T-helper 2 cell treated with Interferon-gamma antibody and Interleukin-4, amounts not matched to agents 5 μg/mL and 100 μg/mL, for 36 hours (primary cell): Measurements from ENCODE around the gene PPP1R12A.
A peak's percentile ranks its signal among the peaks of the same experiment; 100 is the strongest.
"Not testable (repeated sequence)": the region's sequence is repeated elsewhere in the genome, so short reads cannot be mapped to it uniquely, and the experiment has no call there.

Source experiments
- DNase-seq: peaks from one replicate; pipeline ENCODE4 v3.0.0; 2021; ENCODE audit warnings: low spot score
- H3K27ac Mint-ChIP-seq: one replicate; pipeline ENCODE4 v1.8.0; 2021; ENCODE audit warnings: mild to moderate bottlenecking, mixed read lengths
- H3K27me3 Mint-ChIP-seq: one replicate; pipeline ENCODE4 v1.8.0; 2021; ENCODE audit warnings: low read depth, mixed read lengths
- H3K36me3 Mint-ChIP-seq: one replicate; pipeline ENCODE4 v1.8.0; 2021; ENCODE audit warnings: low read depth, mixed read lengths
- H3K4me1 Mint-ChIP-seq: one replicate; pipeline ENCODE4 v1.8.0; 2021; ENCODE audit warnings: low read depth, mixed read lengths
- H3K4me3 Mint-ChIP-seq: one replicate; pipeline ENCODE4 v1.8.0; 2022; ENCODE audit warnings: mild to moderate bottlenecking, moderate library complexity, mixed read lengths
- H3K9me3 Mint-ChIP-seq: one replicate; pipeline ENCODE4 v1.8.0; 2021; ENCODE audit warnings: mixed read lengths

PPP1R12A gene

DNA sequence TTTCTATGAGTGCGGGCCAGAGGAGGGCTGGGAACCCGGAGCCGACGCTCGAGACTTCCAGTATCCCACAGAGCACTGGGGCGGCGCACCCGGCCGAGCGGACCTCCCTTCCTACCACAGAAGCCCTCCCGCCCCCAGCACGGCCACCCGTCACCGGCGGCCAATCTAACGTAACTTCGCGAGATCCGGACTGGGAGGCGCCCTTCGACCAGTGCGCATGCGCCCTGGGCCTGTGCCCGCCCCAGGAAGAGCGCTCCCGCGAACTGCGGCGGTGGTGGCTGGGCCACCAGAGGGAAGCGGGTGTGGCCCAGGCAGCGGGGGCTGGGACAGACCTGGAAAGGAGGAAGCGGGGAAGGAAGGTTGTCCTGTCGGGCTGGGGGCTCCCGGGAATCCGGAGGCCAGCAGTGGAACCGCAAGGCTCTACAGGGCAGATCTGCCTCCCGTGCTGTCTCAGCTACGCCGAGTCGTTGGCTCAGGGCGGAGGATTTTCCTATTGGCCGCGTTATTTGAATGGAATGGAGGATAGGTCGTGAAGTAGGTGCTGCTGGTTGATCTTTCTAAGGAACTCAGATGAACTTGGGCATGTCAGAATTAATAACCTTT is at the start of gene PPP1R12A:
PPP1R12A (minus strand) TSS at position 77 of the 603 bp plus-strand sequence. CDS start 166 bp downstream, outside the sequence.
- Mint-ChIP-seq H3K36me3 (peaks cover 10% of the 10 kb centered on the region), H3K4me1 (peaks cover 31% of the 10 kb centered on the region), H3K4me3 (peak within 1 kb of the TSS; percentile 89), H3K27me3 (no peaks in the 10 kb centered on the region), H3K9me3 (no peaks in the 10 kb centered on the region), H3K27ac (peak within 1 kb of the TSS; percentile 92)
- DNase-seq, result peak; percentile 96

DNA sequence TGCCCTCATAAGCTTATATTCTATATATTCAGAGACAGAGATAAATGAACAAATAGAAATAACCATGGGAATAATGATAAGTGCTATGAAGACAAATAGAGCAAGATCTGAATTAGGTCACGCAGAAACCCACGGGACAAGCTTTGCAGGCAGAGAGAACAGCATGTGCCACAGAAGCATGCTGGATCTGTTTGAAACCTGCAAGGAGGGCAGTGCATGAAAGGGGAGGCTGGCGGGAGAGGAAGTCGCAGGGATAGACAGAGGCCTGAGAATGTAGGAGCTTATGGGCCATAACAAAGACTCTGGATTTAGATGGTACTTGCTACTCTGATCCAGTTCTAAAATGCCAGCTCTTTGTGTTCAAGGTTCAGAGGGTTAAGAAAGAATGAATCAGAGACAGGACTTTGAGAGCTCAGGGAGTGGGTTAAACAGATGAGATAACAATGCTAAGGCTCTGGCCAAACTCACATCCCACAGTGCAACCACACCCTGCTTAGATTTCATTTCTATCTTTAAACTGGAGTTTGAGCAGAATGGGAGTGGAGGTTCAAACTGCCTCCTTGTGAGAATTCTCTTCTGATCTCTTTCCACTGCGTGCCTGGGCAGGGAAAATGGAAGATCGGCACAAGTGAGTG is 49.2 kb upstream of the PPP1R12A start:
- peaks cover 6% of the 10 kb centered on the region for H3K27me3 Mint-ChIP-seq
- H3K36me3 Mint-ChIP-seq, result no peaks in the 10 kb centered on the region
- H3K9me3 Mint-ChIP-seq, result no peaks in the 10 kb centered on the region
- no peak for DNase-seq
- H3K27ac Mint-ChIP-seq, result no peak overlapping the region
- H3K4me3 Mint-ChIP-seq, result no peak overlapping the region
- no peaks in the 10 kb centered on the region for H3K4me1 Mint-ChIP-seq

DNA sequence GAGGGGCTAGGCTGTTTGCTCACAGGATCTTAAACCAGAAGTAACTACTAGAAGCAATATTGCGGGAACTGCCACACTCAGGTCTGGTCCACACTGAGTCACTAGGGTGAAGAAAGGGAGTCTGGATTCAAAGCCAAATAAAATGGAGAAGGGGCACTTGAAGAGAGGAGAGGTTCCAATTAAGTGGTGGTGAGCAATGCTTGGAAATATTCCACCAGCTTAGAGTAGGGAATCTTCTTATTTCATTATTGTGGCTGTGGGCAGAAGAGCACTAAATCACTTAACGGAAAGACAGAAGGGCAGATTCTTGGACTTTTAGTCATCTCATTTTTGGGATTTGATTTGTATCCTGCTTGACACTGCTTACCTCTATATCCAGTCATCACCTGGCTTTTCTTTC is 48.6 kb upstream of the PPP1R12A start:
- H3K27ac Mint-ChIP-seq, result no peak overlapping the region
- peaks cover 8% of the 10 kb centered on the region for H3K27me3 Mint-ChIP-seq
- no peaks in the 10 kb centered on the region for H3K9me3 Mint-ChIP-seq
- no peak overlapping the region for H3K4me3 Mint-ChIP-seq
- DNase-seq, result no peak
- H3K36me3 Mint-ChIP-seq, result no peaks in the 10 kb centered on the region
- H3K4me1 Mint-ChIP-seq, result no peaks in the 10 kb centered on the region

DNA sequence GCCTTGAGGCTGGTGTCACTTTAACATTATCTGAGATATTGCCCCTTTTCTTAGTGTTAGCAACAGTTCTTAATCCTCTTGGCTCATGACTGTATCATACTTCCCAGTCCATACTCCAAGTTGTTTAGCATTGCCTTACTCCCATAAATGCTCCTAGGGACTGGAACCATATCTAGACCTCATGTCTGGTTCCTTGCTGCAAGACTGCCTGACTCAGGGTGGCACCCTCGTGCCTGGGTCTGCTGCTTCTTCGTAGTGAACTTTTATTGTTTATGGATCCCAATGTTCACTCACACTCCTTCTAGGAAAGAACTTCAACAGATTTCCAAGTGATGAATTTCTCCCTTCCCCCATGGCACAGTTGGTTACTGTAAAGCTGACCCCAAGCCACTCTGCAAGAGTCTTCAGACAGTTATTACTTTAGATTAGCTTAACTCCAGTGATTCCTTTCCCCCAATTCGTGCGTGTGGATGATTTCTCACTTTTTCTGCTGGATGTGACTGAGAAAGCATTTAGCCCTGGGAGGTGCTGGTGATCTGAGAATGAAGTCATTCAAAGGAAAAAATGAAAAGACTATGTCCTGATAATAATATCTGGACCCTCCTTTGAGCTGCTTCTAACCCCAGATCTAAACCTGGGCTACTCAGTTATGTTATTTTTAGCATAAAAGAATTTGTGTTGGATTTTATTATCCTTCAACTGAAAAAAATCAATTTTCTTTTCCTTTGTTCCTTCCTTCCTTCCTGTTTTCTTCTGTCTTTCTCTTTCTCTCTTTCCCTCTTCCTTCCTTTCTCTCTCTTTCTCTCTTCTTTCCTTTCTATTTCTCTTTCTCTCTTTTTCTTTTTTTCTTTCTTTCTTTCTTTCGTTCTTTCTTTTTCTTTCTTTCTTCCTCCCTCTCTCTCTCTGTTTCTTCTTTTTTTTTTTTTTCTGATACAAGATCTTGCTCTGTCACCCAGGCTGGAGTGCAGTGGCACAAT is 47.5 kb upstream of the PPP1R12A start:
- DNase-seq, result no peak
- no peaks in the 10 kb centered on the region for H3K9me3 Mint-ChIP-seq
- H3K36me3 Mint-ChIP-seq, result no peaks in the 10 kb centered on the region
- H3K4me3 Mint-ChIP-seq, result no peak overlapping the region
- H3K27me3 Mint-ChIP-seq, result peaks cover 8% of the 10 kb centered on the region
- H3K27ac Mint-ChIP-seq, result no peak overlapping the region
- no peaks in the 10 kb centered on the region for H3K4me1 Mint-ChIP-seq

DNA sequence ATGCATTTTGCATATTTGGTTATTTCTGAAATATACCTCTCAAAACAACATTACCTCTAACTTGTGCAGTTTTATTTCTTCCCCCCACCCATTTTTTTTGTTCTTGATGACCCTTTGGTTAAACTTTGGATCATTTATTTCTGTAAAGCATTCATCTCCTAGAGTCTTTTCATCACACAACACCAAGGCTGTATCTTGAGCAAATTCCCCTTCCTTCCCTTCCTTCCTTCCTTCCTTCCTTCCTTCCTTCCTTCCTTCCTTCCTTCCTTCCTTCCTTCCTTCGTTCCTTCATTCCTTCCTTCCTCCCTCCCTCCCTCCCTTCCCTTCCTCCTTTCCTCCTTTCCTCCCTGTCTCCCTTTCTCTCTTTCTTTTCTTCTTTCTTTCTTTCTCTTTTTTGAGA is 43.8 kb upstream of the PPP1R12A start:
- no peaks in the 10 kb centered on the region for H3K9me3 Mint-ChIP-seq
- H3K4me1 Mint-ChIP-seq, result no peaks in the 10 kb centered on the region
- H3K4me3 Mint-ChIP-seq, result no peak overlapping the region
- no peak for DNase-seq
- no peaks in the 10 kb centered on the region for H3K36me3 Mint-ChIP-seq
- peaks cover 9% of the 10 kb centered on the region for H3K27me3 Mint-ChIP-seq
- no peak overlapping the region for H3K27ac Mint-ChIP-seq

DNA sequence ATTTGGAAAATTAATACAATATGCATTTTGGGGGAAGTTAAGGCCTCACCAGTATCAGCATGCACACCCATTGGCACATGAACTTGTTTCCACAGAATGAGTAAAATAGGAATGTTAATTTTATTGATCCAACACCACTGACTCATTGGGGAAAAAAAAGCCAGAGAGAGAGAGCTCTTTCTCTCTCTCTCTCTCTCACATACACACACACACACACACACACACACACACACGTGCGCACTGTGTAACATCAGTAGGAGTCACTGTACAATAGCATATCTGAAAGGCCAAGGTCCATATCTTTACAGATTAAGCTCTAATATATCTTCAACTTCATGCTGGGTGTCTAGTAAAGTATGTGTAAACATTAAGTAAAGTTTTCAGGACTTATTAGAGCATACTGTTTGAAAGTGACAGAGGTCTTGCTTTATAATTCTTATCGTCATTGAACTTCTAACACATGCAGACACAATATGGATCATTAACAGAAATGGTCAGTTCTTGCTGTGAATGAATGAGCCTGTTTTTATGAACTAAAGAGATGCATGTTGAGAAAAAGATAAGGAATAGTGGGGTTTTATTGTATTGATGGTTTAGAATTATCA is 43.1 kb upstream of the PPP1R12A start:
- not testable (repeated sequence) for DNase-seq, H3K27ac Mint-ChIP-seq, H3K4me3 Mint-ChIP-seq, H3K9me3 Mint-ChIP-seq, H3K36me3 Mint-ChIP-seq, H3K4me1 Mint-ChIP-seq
- H3K27me3 Mint-ChIP-seq, result peaks cover 11% of the 10 kb centered on the region

DNA sequence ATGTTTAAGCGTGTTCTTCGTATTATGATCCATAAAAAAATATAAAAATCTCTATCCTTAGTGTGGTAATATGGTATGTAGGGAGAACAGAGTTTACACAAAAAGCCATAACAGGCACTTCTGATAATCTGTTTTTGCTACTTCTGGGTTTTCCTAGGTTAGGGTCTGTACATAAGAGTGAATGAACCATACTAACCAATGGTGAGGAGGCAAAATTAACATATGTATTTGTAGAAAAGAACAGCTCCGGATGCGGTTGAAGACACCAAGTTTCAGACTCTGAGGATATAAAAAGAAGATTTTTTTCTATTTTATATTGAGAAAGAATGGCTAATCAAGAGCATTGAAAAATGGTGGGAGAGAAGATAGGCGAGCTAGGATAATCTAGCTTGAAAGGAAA is 40.2 kb upstream of the PPP1R12A start:
- H3K27me3 Mint-ChIP-seq, result peaks cover 9% of the 10 kb centered on the region
- H3K4me1 Mint-ChIP-seq, result no peaks in the 10 kb centered on the region
- no peak overlapping the region for H3K27ac Mint-ChIP-seq
- no peaks in the 10 kb centered on the region for H3K9me3 Mint-ChIP-seq
- no peak overlapping the region for H3K4me3 Mint-ChIP-seq
- no peak for DNase-seq
- H3K36me3 Mint-ChIP-seq, result no peaks in the 10 kb centered on the region

DNA sequence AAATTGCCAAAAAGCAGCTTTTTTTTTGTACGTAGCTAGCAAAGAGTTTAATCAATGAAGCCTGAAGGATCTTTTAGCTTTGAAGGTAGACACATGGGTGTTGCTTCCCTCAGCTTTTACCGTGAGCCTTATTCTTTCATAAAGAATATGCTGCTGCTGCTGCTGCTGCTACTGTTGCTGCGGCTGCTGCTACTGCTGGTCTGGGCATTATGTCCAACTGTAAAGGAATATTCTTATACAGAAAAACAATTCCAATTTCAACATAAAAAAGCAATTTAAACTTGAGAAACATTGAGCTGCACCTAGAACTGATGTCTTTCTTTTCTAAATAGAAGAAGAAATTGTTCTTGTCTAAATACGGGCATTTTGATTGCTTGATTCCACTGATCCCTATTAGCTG is 38.9 kb upstream of the PPP1R12A start:
- H3K4me1 Mint-ChIP-seq, result no peaks in the 10 kb centered on the region
- H3K27me3 Mint-ChIP-seq, result peaks cover 6% of the 10 kb centered on the region
- H3K36me3 Mint-ChIP-seq, result no peaks in the 10 kb centered on the region
- H3K4me3 Mint-ChIP-seq, result no peak overlapping the region
- DNase-seq, result no peak
- no peaks in the 10 kb centered on the region for H3K9me3 Mint-ChIP-seq
- H3K27ac Mint-ChIP-seq, result no peak overlapping the region

DNA sequence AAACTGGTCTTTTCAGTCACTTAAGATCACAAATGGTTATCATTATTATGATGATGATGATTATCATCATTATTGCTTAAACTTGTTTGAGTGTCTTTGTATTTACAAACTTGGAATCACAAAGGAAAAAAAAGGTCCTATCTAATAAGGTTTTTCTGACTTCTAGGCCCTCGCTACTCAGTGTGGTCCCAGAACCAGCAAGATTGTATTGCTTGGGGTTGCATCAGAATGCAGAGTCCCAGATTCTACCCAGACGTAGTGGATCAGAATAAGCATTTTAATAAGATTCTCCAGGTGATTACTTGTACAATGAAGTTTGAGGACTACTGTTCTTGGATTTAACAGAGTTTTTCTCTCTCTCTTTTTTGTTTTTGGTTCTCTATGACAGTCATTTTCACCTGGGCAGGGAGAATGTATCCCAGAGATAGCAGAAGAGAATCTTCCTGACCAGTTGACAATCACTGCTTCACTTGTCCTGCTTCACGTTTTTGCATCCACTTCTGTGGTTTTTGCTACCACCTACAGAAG is 29.3 kb upstream of the PPP1R12A start:
- Mint-ChIP-seq H3K4me1 (no peaks in the 10 kb centered on the region), H3K27ac (no peak overlapping the region), H3K4me3 (no peak overlapping the region), H3K9me3 (no peaks in the 10 kb centered on the region), H3K36me3 (no peaks in the 10 kb centered on the region), H3K27me3 (peaks cover 9% of the 10 kb centered on the region)
- DNase-seq, result no peak

DNA sequence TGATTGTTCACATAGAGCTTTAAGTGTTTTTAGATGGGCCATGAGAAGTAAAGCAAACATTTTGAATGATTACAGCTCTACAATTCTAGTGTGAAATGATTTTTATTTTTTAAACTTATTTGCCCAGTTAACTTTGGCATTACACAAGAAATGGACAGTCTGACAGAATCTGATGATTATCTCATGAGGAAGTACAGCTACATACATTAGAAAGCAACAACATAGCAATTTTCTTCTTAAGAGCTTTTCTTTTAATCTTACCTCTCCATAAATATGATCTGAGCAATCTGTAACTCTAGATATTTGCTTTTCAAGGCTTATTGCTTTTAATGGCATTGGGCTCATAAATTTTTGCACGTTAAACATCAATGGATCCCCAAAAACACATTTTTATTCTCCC is 26.5 kb upstream of the PPP1R12A start:
- Mint-ChIP-seq H3K27ac (no peak overlapping the region), H3K4me3 (no peak overlapping the region), H3K9me3 (no peaks in the 10 kb centered on the region), H3K36me3 (no peaks in the 10 kb centered on the region), H3K27me3 (peaks cover 3% of the 10 kb centered on the region), H3K4me1 (no peaks in the 10 kb centered on the region)
- DNase-seq, result no peak

DNA sequence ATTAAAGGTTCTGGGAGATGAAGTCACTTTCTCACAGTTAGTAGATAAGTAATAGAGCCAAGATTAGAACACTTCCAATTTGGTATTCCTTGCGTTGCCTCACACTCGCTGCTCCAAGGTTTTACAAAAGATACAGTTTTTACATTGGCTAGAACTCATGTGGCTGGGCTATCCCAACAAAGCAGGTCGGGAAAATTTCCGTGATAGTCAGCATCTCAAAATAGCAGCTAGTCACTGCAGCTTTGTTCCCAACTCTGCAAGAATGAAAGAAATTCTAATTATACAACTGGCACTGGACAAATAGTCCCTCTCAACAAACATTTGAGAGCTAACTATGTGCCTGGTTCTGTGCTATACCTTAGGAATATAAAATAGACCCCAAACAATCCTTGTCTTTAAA is 24.6 kb upstream of the PPP1R12A start:
- Mint-ChIP-seq H3K4me1 (no peaks in the 10 kb centered on the region), H3K27me3 (peaks cover 9% of the 10 kb centered on the region), H3K9me3 (peaks cover 5% of the 10 kb centered on the region), H3K36me3 (no peaks in the 10 kb centered on the region), H3K4me3 (no peak overlapping the region), H3K27ac (no peak overlapping the region)
- no peak for DNase-seq

DNA sequence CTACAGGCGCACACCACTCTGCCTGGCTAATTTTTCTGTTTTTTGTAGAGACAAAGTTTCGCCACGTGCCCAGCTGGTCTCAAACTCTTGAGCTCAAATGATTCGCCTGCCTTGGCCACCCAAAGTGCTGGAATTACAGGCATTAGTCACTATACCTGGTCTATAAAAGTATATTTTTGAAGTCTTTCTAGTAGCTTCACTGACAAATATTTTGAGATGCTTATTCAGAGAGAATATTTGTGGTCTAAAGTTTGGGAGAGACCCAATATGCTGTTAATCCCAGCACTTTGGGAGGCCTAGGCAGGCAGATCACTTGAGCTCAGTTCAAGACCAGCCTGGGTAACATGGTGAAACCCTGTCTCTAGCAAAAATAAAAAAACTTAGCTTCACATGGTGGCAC is 22.0 kb upstream of the PPP1R12A start:
- Mint-ChIP-seq H3K9me3 (peaks cover 5% of the 10 kb centered on the region), H3K36me3 (no peaks in the 10 kb centered on the region), H3K27ac (no peak overlapping the region), H3K27me3 (peaks cover 20% of the 10 kb centered on the region), H3K4me3 (no peak overlapping the region), H3K4me1 (peaks cover 3% of the 10 kb centered on the region)
- no peak for DNase-seq

DNA sequence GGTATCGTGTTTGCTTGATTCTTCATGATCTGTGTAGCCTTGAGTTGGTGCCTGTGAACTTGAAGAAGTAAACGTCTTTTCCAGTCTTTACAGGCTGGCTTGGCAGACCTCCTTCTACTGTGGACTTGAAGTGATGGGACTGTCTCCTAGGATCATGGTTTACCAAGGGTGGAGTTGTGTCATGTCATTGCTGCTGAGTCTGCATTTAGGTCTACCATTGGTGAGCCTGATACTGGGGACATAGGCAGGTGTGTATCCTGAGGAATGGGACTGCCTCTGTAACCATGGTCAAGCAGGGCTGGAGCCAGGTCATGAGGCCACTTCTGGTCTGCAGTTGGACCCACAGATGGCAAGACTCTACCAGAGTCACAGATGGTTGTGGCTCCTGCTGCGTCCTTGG is 20.7 kb upstream of the PPP1R12A start:
- Mint-ChIP-seq H3K27ac (no peak overlapping the region), H3K4me3 (no peak overlapping the region), H3K27me3 (peaks cover 26% of the 10 kb centered on the region), H3K36me3 (no peaks in the 10 kb centered on the region), H3K4me1 (peaks cover 3% of the 10 kb centered on the region), H3K9me3 (peaks cover 5% of the 10 kb centered on the region)
- DNase-seq, result no peak
